Measurements from ENCODE around the gene FAM3A. TPM values are rescaled to one million over a fixed set of nuclear protein-coding genes. Genes with fewer than 3 reads are reported as not detected.

Gene FAM3A
- total and polyA plus RNA-seq, 10 donors: 29.1 to 54.5 (median 35.0) TPM

DNA sequence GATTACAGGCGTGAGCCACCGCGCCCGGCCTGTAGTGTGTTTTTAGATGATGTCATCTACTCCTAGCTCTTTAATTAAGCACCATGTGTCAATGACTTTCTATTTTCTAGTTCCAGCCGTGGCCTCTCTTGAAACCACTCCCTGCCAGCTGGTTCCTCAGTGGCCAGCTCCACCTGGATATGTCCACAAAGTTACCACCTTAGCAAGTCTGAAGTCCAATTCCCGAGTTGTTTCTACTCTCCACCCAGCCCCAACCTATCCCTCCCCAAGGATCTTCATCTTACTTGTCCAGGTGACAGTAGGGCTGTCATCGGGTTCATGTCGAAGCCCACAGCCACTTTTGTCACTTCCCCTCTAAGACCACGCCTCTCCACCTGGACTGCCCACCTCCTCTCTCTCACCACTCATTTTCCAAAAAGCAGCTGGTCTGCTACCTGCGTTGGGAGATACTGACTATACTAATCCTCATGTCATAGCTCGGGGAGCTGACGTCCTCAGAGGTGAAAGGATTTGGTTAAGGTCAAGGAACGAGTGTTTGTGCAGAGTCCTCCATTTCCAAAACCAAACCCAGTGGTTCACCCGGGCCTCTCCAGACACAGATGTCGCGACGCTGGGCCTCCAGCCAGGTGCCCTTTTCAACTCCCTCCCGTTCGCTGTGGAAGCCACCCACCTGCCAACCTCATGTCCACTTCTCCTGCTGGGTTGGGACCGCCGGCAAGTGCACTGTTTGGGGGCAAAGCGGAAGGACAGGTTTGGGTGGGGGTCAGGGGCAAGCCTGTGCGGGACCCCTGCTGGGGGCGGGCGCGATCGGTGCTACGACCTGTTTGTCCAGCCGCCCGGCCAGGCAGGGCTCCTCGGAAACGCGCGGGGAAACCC is 704 bp downstream of the FAM3A start:
- H3K27me3 ChIP-seq (replicated peaks in 1 of 7): no peaks in the 10 kb centered on the region
- H3K4me1 ChIP-seq: peaks cover 0 to 30% (median 16%) of the 10 kb centered on the region in 6 donors
- peak overlapping the region; percentile 84 to 93 (median 90) for H3K27ac ChIP-seq
- WGBS, 5 donors: 14 to 62% (median 44%) methylated on average over 11 to 34 of the region's 34 CpGs
- intact Hi-C loops (cut with DNase I; ENCODE audit: low total_unique reads): no loop called here
- H3K4me3 ChIP-seq: peak overlapping the region; percentile 50 to 82 (median 54)
- H3K9me3 ChIP-seq: no peaks in the 10 kb centered on the region
- DNase-seq: no peak
- TF ChIP-seq POLR2A (IDR thresholded peaks at IDR 0.05): no peak
- peaks cover 0 to 7% (median 0%) of the 10 kb centered on the region in 6 donors for H3K36me3 ChIP-seq

- DNase-seq: no peak
- peaks cover 0 to 17% (median 0%) of the 10 kb centered on the region in 6 donors for H3K36me3 ChIP-seq
- H3K4me3 ChIP-seq: no peak overlapping the region
- no peak overlapping the region for H3K27ac ChIP-seq
- H3K27me3 ChIP-seq (replicated peaks in 1 of 7): no peaks in the 10 kb centered on the region
- peaks cover 0 to 9% (median 0%) of the 10 kb centered on the region in 8 donors for H3K9me3 ChIP-seq
- WGBS, 5 donors: 78 to 100% (median 89%) methylated on average over 2 of the region's 2 CpGs
- peaks cover 0 to 30% (median 16%) of the 10 kb centered on the region in 6 donors for H3K4me1 ChIP-seq
- intact Hi-C loops (cut with DNase I; ENCODE audit: low total_unique reads): no loop called here
- TF ChIP-seq, protein P1, sequence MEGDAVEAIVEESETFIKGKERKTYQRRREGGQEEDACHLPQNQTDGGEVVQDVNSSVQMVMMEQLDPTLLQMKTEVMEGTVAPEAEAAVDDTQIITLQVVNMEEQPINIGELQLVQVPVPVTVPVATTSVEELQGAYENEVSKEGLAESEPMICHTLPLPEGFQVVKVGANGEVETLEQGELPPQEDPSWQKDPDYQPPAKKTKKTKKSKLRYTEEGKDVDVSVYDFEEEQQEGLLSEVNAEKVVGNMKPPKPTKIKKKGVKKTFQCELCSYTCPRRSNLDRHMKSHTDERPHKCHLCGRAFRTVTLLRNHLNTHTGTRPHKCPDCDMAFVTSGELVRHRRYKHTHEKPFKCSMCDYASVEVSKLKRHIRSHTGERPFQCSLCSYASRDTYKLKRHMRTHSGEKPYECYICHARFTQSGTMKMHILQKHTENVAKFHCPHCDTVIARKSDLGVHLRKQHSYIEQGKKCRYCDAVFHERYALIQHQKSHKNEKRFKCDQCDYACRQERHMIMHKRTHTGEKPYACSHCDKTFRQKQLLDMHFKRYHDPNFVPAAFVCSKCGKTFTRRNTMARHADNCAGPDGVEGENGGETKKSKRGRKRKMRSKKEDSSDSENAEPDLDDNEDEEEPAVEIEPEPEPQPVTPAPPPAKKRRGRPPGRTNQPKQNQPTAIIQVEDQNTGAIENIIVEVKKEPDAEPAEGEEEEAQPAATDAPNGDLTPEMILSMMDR (IDR thresholded peaks at IDR 0.05 in 8 of 11, conservative IDR thresholded peaks at IDR 0.05 in 3 of 11): no peak
- no peak for TF ChIP-seq POLR2A (IDR thresholded peaks at IDR 0.05)
- no peak for TF ChIP-seq POLR2AphosphoS5 (IDR thresholded peaks at IDR 0.05)
Measured at GRCh38 chrX:154513716-154514115, 2.3 kb downstream of the FAM3A start.

- intact Hi-C loops (cut with DNase I; ENCODE audit: low total_unique reads): no loop called here
- peaks cover 0 to 30% (median 16%) of the 10 kb centered on the region in 6 donors for H3K4me1 ChIP-seq
- peak; percentile 71 for DNase-seq
- H3K27me3 ChIP-seq (replicated peaks in 1 of 7): no peaks in the 10 kb centered on the region
- H3K4me3 ChIP-seq: no peak overlapping the region
- H3K9me3 ChIP-seq: peaks cover 0 to 9% (median 0%) of the 10 kb centered on the region in 8 donors
- H3K27ac ChIP-seq: peak overlapping the region in 2 of 8 donors; percentile 4 to 23
- H3K36me3 ChIP-seq: peaks cover 0 to 24% (median 2%) of the 10 kb centered on the region in 6 donors
- TF ChIP-seq POLR2AphosphoS5 (IDR thresholded peaks at IDR 0.05): no peak
- no peak for TF ChIP-seq POLR2A (IDR thresholded peaks at IDR 0.05)
- WGBS, 5 donors: 89 to 94% (median 90%) methylated on average over 9 to 16 of the region's 16 CpGs
Measured at GRCh38 chrX:154512879-154513553, 3.0 kb downstream of the FAM3A start.

DNA sequence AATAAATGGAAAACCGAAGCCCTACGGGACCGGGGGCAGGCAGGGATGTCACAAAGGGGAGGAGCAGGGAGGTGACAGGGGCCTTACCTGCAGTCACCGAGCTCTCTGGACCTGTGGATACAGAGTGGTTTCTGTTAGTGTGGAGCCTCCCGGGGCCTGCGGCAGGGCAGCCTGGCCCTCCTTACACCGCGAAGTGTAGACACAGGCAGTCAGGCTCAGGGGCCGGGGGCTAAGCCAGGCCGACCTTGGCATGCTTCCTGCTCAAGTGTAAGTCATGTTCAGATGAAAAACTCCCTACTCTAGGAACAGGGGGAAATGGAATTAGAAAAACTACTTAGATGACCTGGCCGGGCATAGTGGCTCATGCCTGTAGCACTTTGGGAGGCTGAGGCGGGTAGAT is 4.3 kb downstream of the FAM3A start:
- no peaks in the 10 kb centered on the region for H3K27me3 ChIP-seq (replicated peaks in 1 of 7)
- H3K4me3 ChIP-seq: no peak overlapping the region
- 39 to 63% (median 43%) methylated on average over 12 of the region's 12 CpGs for WGBS, 5 donors
- peaks cover 0 to 36% (median 9%) of the 10 kb centered on the region in 6 donors for H3K36me3 ChIP-seq
- peaks cover 0 to 9% (median 0%) of the 10 kb centered on the region in 8 donors for H3K9me3 ChIP-seq
- DNase-seq: peak; percentile 69
- peak overlapping the region; percentile 43 to 78 (median 63) for H3K27ac ChIP-seq
- H3K4me1 ChIP-seq: peaks cover 0 to 22% (median 13%) of the 10 kb centered on the region in 6 donors
- TF ChIP-seq, protein P1 (IDR thresholded peaks at IDR 0.05 in 8 of 11, conservative IDR thresholded peaks at IDR 0.05 in 3 of 11): no peak
- TF ChIP-seq POLR2A (IDR thresholded peaks at IDR 0.05) (no peak), POLR2AphosphoS5 (IDR thresholded peaks at IDR 0.05) (peak in 1 of 3 donors; percentile 20)
- intact Hi-C loops (cut with DNase I; ENCODE audit: low total_unique reads): no loop called here

All from spleen (tissue), 11 donors.